Measurements from ENCODE around the gene LRP2BP. TPM values are rescaled to one million over a fixed set of nuclear protein-coding genes. Genes with fewer than 3 reads are reported as not detected.
"Not testable (repeated sequence)": the region's sequence is repeated elsewhere in the genome, so short reads cannot be mapped to it uniquely, and the experiment has no call there.

The LRP2BP gene
- total RNA-seq, 1 experiment from 2014 or later, result 0.07 TPM

DNA sequence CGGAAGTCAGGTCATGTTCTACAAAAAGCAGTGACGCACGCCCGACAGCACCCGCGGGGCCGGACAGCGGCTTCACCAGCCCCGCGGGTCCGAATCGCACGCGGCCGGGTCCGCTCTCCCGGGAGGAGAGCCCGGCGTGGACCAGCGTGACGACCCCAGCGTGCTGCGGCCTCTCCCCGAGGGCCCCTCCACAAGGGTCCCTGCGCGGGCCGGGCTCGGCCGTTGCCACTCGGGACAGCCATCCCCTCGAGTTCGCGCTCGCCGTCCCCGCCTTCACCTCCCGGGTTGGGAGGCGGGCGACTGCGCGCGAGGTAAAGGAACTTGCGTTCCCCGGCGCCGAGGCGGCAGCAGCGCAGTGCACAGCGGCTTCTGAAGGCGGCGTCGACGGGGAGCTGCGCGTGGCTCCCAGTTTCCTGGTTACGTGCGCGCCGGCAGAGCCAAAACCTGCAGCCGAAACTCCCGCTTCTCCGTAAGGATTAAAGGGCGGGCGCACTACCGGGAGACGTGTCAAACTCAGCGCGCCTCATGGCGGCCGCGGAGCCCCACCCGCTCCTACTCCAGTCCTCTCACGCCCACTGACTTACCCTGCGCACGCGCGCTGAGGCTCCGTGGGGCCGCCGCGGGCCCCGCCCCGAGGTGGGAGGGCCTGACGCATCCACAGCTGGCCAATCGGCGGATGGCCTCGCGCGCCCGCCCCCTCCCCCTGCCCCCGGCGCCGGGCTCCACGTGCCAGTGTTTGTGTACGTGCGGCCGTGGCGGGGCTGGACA lies 416 bp upstream of the LRP2BP start:
- DNase-seq (ENCODE audit: low read depth), result peak; percentile 94

DNA sequence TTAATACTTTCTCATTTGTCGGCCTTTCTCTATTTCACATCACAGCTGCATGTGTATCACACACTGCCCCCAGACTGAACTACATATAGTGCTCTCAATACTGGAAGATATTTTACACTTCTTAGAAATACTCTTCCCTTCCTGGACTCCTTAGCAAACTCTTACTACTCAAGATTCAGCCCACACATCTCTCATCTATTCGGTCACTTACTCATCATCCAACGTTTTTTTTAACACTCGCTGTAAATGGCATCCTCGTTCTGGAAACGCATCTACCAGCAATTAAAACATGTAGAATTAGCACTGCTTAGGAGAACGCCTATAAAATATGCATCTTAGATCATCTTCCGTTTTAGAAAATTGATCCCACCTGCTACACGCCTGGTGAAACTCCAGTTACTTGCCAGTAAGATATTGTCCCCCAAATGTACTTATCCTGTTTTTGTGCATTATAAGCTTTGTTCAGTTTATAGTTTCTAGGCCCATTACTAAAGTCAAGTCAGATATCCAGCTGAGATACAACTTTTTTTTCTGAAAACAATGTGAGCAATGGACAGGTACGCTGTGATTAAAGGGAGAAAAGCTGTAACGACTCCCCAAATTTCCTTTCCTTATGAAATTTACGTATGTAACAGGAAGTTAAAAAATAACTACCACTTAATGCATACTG lies 1.0 kb downstream of the LRP2BP start:
- peak; percentile 15 for DNase-seq (ENCODE audit: low read depth)

DNA sequence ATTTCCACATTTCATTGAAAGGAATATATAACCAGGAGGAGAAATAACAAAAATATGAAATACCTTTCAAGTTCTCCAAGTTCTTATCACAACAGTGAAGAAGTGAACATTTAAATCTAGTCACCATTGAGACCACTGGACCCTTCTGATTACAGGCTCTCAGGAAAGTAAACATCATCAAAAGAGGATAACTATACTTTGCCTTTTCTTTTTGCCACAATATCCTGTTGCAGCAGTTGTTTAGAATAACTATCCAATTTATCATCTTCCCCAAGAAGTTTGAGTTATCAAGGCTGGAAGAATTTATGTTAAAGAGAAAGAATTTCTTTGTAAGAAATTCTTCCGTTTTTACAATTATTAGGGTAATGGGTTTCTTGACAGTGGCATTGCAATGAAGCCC lies 3.6 kb downstream of the LRP2BP start:
- DNase-seq (ENCODE audit: low read depth), result no peak

DNA sequence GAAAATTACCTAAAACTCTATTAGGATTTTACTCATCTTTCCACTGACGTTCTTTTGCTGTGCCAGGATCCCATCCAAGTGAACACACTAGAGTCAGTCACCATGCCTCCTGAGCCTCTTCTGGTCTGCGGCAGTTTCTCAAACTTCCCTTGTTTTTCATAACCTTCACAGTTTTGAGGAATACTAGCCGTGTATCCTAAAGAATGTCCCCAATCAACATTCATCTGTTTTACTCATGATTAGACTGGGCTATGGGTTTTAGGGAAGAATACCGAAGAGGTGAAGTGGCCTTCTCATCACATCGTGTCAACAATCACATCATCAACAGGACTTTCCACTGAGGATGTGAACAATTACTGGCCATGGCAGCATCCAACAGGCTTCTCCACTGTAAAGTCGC lies 4.8 kb downstream of the LRP2BP start:
- DNase-seq (ENCODE audit: low read depth), result no peak

DNA sequence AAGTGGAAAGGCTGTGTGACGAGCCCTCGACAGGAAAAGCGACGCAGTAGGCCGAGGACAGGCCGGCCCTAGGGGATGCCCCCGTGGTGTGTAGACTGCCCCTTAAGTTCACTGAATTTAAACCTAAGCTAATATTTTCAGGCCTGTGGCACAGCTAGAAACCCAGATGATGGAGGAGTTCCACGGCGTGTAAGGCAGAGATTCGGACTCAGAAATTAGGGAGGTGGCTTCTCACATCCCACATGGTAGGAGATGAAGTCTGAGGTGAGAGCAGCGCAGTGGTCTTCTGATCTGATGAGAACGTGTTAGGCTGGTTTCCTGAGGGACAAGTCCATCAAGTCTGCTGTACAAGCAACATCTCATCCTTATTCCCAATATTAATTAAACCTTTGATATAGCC lies 7.8 kb downstream of the LRP2BP start:
- no peak for DNase-seq (ENCODE audit: low read depth)

DNA sequence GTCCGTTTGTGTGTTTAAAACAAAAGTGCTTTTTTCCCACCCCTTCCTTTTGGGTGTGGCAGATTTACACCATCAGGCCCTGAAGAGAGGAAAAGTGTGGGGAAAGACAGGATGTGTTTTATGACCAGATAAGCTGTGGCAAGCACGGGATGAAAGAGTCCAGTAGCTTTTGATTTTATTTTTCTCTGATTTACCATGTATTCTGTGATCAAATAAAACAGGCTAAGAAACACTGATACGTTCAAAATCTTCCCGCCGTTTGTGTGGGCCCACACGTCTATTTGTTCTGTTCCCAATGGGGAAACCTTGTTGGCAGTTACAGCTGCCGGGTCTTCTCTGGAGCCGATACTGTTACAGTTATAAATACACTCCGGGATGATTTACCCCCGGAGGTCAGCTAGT lies 10.8 kb downstream of the LRP2BP start:
- DNase-seq (ENCODE audit: low read depth), result no peak

DNA sequence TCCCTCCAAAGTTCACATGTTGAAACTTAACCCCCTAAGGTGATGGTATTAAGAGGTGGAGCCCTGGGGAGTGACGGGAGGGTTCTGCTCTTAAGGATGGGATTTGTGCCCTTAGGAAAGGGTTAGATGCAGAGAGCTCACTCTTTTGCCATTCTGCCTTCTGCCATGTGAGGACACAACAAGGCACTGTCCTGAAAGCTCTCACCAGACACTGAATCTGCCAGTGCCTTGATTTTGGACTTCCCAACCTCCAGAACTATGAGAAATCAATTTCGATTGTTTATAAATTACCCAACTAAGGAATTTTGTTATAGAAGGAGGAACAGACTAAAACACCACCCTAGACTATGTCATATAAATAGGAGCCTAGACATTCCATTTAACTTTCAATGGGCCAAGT lies 11.7 kb downstream of the LRP2BP start:
- DNase-seq (ENCODE audit: low read depth), result no peak

DNA sequence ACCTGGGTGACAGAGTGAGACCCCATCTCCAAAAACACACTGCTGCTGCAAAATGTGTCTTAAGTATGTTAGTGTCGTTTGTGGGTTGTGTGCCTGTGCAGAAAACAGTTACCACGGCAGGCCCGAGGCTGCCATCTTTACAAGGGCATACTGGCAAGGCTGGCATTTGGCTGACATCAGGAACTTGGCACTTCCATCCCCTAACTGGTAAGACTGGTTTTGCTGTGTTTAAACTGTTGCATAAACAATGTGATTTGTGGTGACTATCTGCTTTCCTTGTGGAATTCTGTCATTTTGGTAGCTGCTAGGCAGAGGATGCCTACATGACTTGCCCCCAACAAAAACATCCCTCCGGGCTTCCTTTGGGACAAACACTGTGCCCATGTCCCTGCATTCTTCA lies 12.3 kb downstream of the LRP2BP start:
- no peak for DNase-seq (ENCODE audit: low read depth)

DNA sequence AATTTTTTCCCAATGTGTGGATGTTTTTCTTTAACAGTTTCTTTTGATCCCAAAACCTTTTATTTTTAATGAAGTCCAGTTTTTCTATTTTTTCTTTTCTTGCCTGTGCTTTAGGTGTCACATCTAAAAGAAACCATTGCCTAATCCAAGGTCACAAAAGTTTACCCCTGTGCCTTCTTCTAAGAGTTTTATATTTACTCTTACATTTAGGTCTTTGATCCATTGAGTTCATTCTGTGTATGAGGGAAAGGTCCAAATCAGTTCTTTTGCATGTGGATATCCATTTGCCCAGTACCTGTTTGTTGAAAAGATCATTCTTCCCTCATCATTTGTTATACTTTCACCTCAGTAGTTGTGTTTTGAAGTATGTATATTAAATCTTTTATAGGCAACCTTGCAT lies 13.0 kb downstream of the LRP2BP start:
- DNase-seq (ENCODE audit: low read depth), result no peak

DNA sequence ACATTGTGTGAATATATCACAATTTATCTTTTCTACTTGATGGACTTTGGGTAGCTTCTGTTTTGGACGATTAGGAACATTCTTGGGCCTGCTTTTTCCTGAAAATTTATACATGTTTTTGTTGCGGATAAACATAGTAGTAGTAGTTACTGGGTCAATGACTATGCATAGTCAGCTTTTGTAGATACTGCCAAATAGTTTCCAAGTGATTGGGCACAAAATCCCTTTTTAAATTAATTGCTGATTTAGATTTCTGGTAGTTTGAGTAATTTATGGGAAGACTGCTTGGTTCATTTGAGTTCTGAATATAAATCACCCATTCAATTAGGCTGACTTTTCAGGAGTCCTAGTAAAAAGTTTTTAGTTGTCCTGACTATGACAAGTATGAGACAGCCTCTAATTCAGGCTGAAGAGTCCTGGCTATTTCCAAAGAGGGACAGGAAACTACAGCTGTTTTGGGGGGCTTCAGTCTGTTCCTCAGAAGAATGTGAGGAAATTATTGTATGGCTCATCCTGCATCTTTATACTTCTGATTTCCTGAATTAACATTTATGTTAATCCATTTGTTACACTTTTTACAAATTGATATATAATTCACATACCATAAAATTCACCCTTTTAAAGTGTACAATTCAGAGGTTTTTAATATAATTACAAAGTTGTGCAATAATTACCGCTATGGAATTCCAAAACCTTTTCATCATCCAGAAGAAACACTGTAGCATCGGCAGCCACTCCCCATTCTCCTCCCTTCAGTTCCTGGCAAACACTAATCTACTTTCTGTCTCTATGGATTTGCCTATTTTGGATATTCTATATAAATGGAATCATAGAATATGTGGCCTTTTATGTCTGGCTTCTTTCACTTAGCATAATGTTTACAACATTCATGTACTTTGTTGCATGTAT lies 14.2 kb downstream of the LRP2BP start:
- peak; percentile 15 for DNase-seq (ENCODE audit: low read depth)

DNA sequence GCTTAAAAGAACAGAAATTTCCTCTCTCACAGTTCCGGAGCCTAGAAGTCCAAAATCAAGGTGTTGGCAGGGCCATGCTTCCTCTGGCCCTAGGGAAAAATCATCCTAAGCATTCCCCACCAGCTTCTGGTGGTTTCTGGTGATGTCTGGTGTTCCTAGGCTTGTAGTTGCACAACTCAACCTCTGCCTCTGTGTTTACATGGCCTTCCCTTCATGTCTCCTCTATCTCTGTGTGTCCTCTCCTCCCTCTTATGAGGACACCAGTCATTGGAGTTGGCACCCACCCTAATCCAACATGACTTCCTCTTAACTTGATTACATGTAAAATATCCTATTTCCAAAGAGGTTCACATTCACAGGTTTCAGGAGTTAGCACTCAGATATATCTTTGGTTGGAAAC lies 15.4 kb downstream of the LRP2BP start:
- no peak for DNase-seq (ENCODE audit: low read depth)

DNA sequence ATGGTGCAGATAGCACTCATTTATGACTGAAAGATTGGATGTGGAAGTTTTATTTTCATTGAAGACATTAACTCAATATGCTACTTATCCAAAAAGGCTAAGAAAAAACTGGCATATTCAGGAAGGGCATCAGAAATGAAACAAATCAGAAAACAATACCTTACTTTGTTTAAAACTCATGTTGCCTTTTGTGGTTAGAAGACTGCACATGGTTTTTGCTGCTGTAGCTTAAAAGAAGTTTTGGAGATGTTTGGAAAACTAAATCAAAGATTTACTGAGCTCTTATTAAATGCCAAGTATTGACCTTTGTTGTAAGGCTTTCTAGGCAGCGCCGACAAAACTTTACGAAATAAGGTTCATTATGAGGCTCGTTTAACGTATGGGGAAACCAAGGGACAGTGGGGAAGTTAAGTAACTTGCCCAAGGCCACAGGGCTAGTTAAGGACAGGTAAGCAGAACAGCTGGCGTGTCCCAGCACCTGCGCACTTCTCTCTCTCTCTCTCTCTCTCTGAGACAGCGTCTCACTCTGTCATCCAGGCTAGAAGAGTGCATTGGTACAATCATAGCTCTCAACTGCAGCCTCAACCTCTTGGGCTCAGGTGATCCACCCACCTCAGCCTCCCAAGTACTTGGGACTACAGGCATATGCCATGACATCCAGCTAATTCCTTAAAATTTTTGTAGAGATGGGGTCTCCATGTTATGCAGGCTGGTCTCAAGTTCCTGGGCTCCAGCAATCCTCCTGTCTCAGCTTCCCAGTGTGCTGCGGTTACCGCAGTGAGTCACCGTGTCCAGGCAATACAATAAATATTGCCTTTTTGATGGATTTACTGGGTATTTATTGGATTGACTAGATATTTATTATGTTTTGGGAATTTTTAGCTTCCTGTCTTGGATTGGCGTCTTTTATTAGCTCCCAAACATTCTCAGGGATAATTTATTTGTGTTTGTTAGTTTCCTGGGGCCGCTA lies 16.1 kb downstream of the LRP2BP start:
- peak; percentile 15 for DNase-seq (ENCODE audit: low read depth)

DNA sequence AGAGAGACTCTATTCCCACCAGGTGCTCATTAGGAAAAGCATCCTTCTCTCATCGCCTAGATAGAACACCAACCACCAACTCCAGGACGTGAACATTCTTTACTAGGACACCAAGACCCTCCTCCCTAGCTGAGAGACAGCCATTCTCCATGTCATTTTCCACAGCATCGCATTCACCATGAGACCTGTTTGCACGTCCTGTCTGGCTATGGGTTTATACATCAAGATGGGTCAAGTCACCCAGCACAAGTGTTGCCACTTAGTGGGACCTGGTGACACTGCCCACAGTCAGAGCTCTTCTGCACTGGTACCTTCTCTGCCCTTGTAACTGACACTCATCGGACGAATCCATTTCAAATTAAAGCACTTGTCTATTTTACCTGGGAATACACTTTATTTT lies 17.5 kb downstream of the LRP2BP start:
- DNase-seq (ENCODE audit: low read depth), result no peak

DNA sequence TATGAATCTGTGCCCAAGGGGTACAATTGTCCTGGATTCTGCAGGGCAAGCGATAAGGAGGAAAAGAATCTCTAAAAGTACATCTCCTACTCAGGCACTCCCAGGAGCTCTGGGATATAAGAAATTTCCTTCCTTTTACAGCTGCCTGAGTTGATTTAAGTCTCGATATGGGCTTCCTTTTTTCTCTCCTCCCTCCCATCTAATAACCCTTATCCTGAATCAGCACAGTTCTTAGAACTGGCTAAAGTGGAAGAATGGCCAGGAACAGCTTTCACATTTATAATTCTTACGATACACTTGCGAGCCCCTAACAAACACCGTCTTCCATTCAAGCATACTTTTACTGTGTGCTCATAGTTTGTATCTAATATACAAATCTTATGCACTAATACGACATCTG lies 21.2 kb downstream of the LRP2BP start:
- no peak for DNase-seq (ENCODE audit: low read depth)

DNA sequence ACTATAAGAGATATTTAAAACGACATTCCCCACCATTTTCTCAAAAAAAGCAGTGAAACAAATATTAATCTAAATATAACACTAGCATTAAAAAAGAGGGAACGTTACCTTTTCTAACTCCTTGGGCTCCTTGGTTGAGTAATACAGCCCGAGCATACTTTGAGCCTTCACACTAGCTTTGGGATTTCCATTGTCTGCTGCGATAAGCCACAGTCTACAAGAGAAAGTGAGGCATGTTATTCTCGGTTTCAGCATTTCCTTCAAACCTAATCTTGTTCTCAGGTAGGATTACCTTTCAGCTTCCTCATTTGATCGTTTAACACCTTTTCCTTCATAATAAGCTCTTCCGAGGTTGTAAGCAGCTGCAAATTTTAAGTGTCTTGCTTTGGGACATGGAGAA lies 21.7 kb downstream of the LRP2BP start:
- no peak for DNase-seq (ENCODE audit: low read depth)

DNA sequence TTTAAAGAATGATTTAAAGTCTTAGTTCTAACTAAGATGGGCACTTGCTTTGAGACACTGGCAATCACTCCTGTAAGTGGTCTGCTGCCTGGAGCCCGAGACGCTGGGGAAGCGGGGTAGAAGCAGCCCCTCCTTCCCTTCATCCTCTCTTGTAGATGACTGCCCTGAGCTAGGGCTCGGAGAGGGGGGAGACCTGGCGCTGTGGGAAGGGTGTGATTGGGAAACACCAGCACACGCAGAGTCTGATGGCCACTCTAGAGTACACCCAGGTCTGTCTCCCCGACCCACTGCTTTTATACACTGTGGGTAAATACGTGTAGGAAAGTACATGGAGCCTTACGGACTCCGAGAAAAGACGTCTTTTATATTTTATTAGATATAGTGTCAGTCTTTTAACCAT lies 24.0 kb downstream of the LRP2BP start:
- DNase-seq (ENCODE audit: low read depth), result no peak

DNA sequence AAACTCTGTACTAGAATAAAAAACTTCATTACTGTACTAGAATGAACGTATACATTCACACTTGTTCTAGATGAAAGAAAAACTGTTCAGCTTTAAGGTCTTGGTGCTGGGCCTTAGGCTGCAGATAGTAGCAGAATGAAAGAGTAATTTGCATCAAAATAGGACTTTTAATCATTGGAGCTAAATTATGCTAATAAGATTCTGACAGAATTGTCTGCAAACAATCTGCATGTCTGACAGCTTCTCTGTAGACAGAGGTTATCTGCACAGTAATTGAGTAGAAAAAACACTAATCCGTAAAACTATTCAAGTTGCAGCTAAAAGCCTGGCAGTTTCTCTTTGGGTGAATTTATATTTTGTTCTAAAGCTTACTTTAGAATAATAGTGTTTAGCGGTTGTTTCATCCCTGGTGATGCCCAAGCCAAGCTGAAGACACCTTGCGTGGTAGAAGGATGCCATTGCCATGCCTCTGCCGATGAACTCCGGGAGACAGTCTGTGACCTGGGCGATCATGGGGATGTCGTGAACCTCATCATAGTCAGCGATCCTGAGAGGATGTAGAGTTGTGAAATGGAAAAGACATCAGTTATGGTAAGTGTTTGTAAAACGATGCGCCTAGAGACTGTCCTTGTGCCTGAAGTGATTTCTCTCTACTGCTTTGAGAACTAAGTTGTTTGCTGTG lies 25.3 kb downstream of the LRP2BP start:
- DNase-seq (ENCODE audit: low read depth), result no peak

DNA sequence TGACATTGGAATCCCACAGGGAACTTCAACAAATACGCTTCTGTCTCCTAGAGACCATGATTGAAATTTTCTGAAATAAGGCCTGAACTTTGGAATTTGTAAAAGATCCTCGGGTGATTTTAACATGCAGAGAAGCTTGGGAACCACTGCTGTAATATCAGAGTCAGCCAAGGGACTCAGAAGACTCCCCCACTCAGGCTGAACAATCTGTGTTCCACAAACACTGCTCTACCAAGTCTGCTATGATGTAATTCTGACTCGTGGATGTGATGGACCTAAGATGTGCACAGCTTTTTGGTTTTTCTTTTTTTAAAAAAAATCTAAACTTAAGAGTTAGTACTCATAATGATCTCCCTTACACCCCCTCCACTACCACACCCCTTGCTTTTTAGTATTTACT lies 26.0 kb downstream of the LRP2BP start:
- no peak for DNase-seq (ENCODE audit: low read depth)

DNA sequence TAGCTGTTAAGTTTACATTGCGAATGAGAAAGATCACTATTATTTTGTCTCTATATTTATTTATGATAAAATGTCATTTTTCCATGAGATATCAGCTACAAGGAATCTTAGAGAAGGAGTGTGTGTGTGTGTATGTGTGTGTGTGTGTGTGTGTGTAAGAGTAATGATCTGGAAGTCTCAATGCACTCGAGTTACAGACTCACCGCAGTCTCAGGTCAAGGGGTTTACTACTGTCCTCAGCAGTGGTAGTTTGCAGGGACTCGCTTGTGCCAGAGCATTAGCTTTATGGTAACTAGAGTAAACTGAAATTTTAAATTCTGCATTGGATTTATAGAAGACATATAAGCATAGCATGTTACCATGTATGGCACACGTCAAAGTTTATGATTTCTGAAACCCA lies 30.8 kb downstream of the LRP2BP start:
- no peak for DNase-seq (ENCODE audit: low read depth)

DNA sequence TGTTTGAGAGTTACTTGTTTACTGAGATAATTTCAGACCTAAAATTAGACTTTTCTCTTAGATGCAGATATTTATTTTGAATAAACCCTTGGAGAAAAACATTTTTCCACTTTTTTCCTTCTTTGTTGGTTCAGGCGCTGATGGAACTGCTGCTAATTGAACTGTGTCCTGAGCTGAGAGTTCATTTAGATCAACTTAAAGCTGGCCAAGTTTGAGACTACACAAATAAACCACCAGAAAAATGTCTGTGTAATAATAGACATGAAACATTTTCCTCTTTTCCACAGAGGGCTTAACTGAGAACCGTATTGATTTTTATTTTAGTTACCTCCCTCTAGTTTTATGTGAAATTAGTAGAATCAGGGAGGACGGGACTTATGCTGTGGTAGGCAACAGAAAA lies 32.5 kb downstream of the LRP2BP start:
- DNase-seq (ENCODE audit: low read depth), result no peak

DNA sequence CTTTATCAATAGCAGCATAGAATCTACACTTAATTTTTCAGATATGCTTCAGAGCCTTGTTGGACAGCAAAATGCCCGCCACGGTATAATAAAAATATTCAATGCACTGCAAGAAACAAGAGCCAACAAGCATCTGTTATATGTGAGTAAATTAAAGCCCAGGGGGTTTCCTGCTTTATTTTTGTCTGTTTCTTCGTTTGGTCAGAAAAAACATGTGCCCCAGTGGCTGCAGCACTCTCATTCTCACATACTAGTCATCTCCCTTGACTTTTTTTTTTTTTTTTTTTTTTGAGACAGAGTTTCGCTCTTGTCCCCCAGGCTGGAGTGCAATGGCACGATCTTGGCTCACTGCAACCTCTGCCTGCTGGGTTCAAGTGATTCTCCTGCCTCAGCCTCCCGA lies 33.2 kb downstream of the LRP2BP start:
- DNase-seq (ENCODE audit: low read depth), result not testable (repeated sequence)
